ENCODE data around the gene C5. TPM values are rescaled to one million over a fixed set of nuclear protein-coding genes. Genes with fewer than 3 reads are reported as not detected.

C5 gene
- total RNA-seq, 1 experiment from 2014 or later: 0.74 TPM

DNA sequence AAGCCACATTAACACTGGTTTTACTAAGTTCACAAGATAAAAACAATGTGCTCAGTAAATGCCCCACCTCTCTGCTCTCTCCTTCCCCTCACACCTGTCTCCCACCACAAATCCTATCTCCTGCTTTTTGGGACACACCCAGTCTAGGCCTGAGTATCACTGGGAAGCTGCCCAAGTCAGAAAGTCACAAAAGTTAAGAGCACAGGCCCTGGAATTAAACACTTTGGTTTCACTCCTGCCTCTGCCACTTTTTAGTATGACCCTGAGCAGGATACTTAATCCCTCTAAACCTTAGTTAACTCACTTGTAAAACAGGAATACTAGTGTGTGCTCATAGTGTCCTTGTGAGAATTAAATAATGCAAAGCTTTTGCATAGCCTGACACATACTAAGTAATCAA lies 11.3 kb downstream of the C5 start:
- no peak overlapping the region for H4K8ac ChIP-seq (replicated peaks; ENCODE audit: insufficient read length, low read depth, low read length)
- no peak overlapping the region for H3K4me2 ChIP-seq (ENCODE audit: insufficient read depth, insufficient read length, low read length)
- TF ChIP-seq, protein P1, sequence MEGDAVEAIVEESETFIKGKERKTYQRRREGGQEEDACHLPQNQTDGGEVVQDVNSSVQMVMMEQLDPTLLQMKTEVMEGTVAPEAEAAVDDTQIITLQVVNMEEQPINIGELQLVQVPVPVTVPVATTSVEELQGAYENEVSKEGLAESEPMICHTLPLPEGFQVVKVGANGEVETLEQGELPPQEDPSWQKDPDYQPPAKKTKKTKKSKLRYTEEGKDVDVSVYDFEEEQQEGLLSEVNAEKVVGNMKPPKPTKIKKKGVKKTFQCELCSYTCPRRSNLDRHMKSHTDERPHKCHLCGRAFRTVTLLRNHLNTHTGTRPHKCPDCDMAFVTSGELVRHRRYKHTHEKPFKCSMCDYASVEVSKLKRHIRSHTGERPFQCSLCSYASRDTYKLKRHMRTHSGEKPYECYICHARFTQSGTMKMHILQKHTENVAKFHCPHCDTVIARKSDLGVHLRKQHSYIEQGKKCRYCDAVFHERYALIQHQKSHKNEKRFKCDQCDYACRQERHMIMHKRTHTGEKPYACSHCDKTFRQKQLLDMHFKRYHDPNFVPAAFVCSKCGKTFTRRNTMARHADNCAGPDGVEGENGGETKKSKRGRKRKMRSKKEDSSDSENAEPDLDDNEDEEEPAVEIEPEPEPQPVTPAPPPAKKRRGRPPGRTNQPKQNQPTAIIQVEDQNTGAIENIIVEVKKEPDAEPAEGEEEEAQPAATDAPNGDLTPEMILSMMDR (conservative IDR thresholded peaks at IDR 0.05): no peak
- Mint-ChIP-seq H3K4me3 (no peak overlapping the region), H3K36me3 (ENCODE audit: insufficient read depth in 1 of 3, low read depth in 3 of 3) (no peaks in the 10 kb centered on the region), H3K4me1 (no peaks in the 10 kb centered on the region), H3K9me3 (no peaks in the 10 kb centered on the region), H3K27me3 (ENCODE audit: low read depth) (peaks cover 6% of the 10 kb centered on the region), H3K27ac (no peak overlapping the region)
- no peak overlapping the region for H2AFZ ChIP-seq (ENCODE audit: low read length)
- DNase-seq: no peak
- H4K20me1 ChIP-seq (ENCODE audit: control insufficient read depth, insufficient read depth, insufficient read length): no peaks in the 10 kb centered on the region
- no peak overlapping the region for H4K91ac ChIP-seq (ENCODE audit: insufficient read length, low read depth, low read length)
- H3K23me2 ChIP-seq (ENCODE audit: insufficient read length, low read depth, low read length, poor library complexity, severe bottlenecking): no peaks in the 10 kb centered on the region
- no peak overlapping the region for H2BK15ac ChIP-seq (ENCODE audit: low read depth, low read length)
- no peak overlapping the region for H2BK5ac ChIP-seq (ENCODE audit: insufficient read length, low read length)
- H2BK120ac ChIP-seq (ENCODE audit: low read depth, low read length, poor library complexity, severe bottlenecking): no peak overlapping the region
- H3K9me3 ChIP-seq (ENCODE audit: control insufficient read depth, low read depth, low read length): no peaks in the 10 kb centered on the region
- H2BK12ac ChIP-seq (ENCODE audit: insufficient read length, low read depth, low read length): no peak overlapping the region
- H3K79me2 ChIP-seq (ENCODE audit: insufficient read depth, low read length): no peaks in the 10 kb centered on the region
- H3T11ph ChIP-seq (ENCODE audit: low read length): no peak overlapping the region
- no peaks in the 10 kb centered on the region for H3K79me1 ChIP-seq (ENCODE audit: insufficient read depth, low read depth, low read length, poor library complexity, severe bottlenecking)
- no peak overlapping the region for H3K27ac ChIP-seq (ENCODE audit: insufficient read length, low read depth, low read length)
- no peak overlapping the region for H3K23ac ChIP-seq (ENCODE audit: insufficient read length, low read depth, low read length)
- no peak overlapping the region for H3K18ac ChIP-seq (ENCODE audit: insufficient read length, low read depth, low read length)
- H4K5ac ChIP-seq (ENCODE audit: insufficient read length, low read depth, low read length): no peak overlapping the region
- no peaks in the 10 kb centered on the region for H3K27me3 ChIP-seq (ENCODE audit: insufficient read depth, low read length)
- H2AK5ac ChIP-seq (ENCODE audit: insufficient read length, low read length): no peak overlapping the region
- no peaks in the 10 kb centered on the region for H3K4me1 ChIP-seq (ENCODE audit: insufficient read depth, low read length)
- H3K4ac ChIP-seq (ENCODE audit: low read depth, low read length): no peak overlapping the region
- H3K14ac ChIP-seq (ENCODE audit: insufficient read depth, low read length): no peak overlapping the region
- H2BK20ac ChIP-seq (ENCODE audit: low read depth, low read length, poor library complexity, severe bottlenecking): no peak overlapping the region
- H3K56ac ChIP-seq (ENCODE audit: insufficient read length, low read depth, low read length): no peak overlapping the region
- H3K9ac ChIP-seq (ENCODE audit: extremely low read depth, insufficient read length, low read length): no peak overlapping the region

Measured in H9 (cell line).